WTC11 (cell line): Measurements from ENCODE around the gene PLEKHB1. TPM values are rescaled to one million over a fixed set of nuclear protein-coding genes. Genes with fewer than 3 reads are reported as not detected.
A peak's percentile ranks its signal among the peaks of the same experiment; 100 is the strongest.

Source experiments
- ATAC-seq: fragments of 200-7000 bp; cut with Tn5 transposase; 2 replicates; pipeline ENCODE4 v1.10.0; 2021; ENCODE audit warnings: mild to moderate bottlenecking, moderate library complexity
- CTCF ChIA-PET: fragments of 300-600 bp; sonication (Branson Sonifier 250); formaldehyde crosslinking; loops from one replicate; lab custom pipeline; 2021; ENCODE audit warnings: antibody characterized with exemption; lab: Charles Lee
- POLR2A ChIA-PET: fragments of 350-600 bp; sonication (Branson Sonifier 250); formaldehyde crosslinking; loops from one replicate; lab custom pipeline; 2021; ENCODE audit warnings: antibody characterized with exemption; lab: Charles Lee
- DNase-seq: peaks from one replicate; pipeline ENCODE4 v3.0.0; 2021; ENCODE audit warnings: low spot score
- H3K27ac Mint-ChIP-seq: 2 replicates; pipeline ENCODE4 v1.8.0; 2021; ENCODE audit warnings: mixed read lengths
- H3K27me3 Mint-ChIP-seq: 2 replicates; pipeline ENCODE4 v1.8.0; 2021; ENCODE audit warnings: low read depth, mild to moderate bottlenecking, moderate library complexity, mixed read lengths
- H3K36me3 Mint-ChIP-seq: 2 replicates; pipeline ENCODE4 v1.8.0; 2021; ENCODE audit warnings: mixed read lengths
- H3K4me1 Mint-ChIP-seq: 2 replicates; pipeline ENCODE4 v1.8.0; 2022; ENCODE audit warnings: mixed read lengths
- H3K4me3 Mint-ChIP-seq: 2 replicates; pipeline ENCODE4 v1.8.0; 2021; ENCODE audit warnings: mild to moderate bottlenecking, moderate library complexity, mixed read lengths
- H3K9me3 Mint-ChIP-seq: 2 replicates; pipeline ENCODE4 v1.8.0; 2021; ENCODE audit warnings: mixed read lengths
- AR ChIP-seq: fragments of 250-450 bp; sonication (Bioruptor Pico); IDR thresholded peaks from 2 replicates; pipeline ENCODE4 v1.9.0; 2021; ENCODE audit warnings: mild to moderate bottlenecking
- ATF2 ChIP-seq: sonication (generic); formaldehyde crosslinking; IDR thresholded peaks from 2 replicates; pipeline ENCODE4 v1.8.1; 2022; ENCODE audit warnings: low read depth, missing genetic modification reagents, borderline replicate concordance
- CBFB ChIP-seq: sonication (generic); formaldehyde crosslinking; IDR thresholded peaks from 2 replicates; pipeline ENCODE4 v1.8.1; 2022; ENCODE audit warnings: mild to moderate bottlenecking, low read depth, missing genetic modification reagents
- CREB1 ChIP-seq: sonication (generic); formaldehyde crosslinking; IDR thresholded peaks from 2 replicates; pipeline ENCODE4 v1.8.0; 2023; ENCODE audit warnings: mild to moderate bottlenecking, missing genetic modification reagents
- E2F5 ChIP-seq: sonication (generic); formaldehyde crosslinking; IDR thresholded peaks from 2 replicates; pipeline ENCODE4 v1.8.1; 2022; ENCODE audit warnings: mild to moderate bottlenecking, moderate library complexity, missing genetic modification reagents
- EMX1 ChIP-seq: fragments of 250-450 bp; sonication (Bioruptor Pico); IDR thresholded peaks from 2 replicates; pipeline ENCODE4 v1.8.0; 2021; ENCODE audit warnings: mild to moderate bottlenecking
- FOXJ3 ChIP-seq: sonication (generic); formaldehyde crosslinking; IDR thresholded peaks from 2 replicates; pipeline ENCODE4 v1.9.0; 2021; ENCODE audit warnings: missing genetic modification reagents, mild to moderate bottlenecking, borderline replicate concordance
- FOXP1 ChIP-seq: sonication (generic); formaldehyde crosslinking; IDR thresholded peaks from 2 replicates; pipeline ENCODE4 v1.8.0; 2022; ENCODE audit warnings: missing genetic modification reagents, mild to moderate bottlenecking, moderate library complexity, borderline replicate concordance
- GTF2I ChIP-seq: fragments of 250-450 bp; sonication (Bioruptor Pico); conservative IDR thresholded peaks from 2 replicates; pipeline ENCODE4 v1.4.0; 2021; ENCODE audit warnings: mild to moderate bottlenecking
- SMAD3 ChIP-seq: sonication (generic); formaldehyde crosslinking; IDR thresholded peaks from 2 replicates; pipeline ENCODE4 v1.8.0; 2022; ENCODE audit warnings: missing genetic modification reagents, mild to moderate bottlenecking, borderline replicate concordance
- USF1 ChIP-seq: sonication (generic); formaldehyde crosslinking; IDR thresholded peaks from 2 replicates; pipeline ENCODE4 v1.8.0; 2022; ENCODE audit warnings: mild to moderate bottlenecking, missing genetic modification reagents
- USF2 ChIP-seq: sonication (generic); formaldehyde crosslinking; IDR thresholded peaks from 2 replicates; pipeline ENCODE4 v1.8.1; 2023; ENCODE audit warnings: mild to moderate bottlenecking, missing genetic modification reagents, moderate library complexity
- ZMAT4 ChIP-seq: fragments of 250-450 bp; sonication (Bioruptor Pico); IDR thresholded peaks from 2 replicates; pipeline ENCODE4 v1.9.0; 2021; ENCODE audit warnings: mild to moderate bottlenecking
- ZNF281 ChIP-seq: sonication (generic); formaldehyde crosslinking; IDR thresholded peaks from 2 replicates; pipeline ENCODE4 v1.8.0; 2023; ENCODE audit warnings: mild to moderate bottlenecking, missing genetic modification reagents
- total RNA-seq: library from RNA; stranded (reverse); gene quantifications from 3 replicates; pipeline ENCODE4 v1.2.3, GENCODE V29; 2021

The PLEKHB1 gene
- total RNA-seq, 1 experiment from 2014 or later: 12.0 TPM

GRCh38 chr11:73598719-73599379 is 47.5 kb upstream of the PLEKHB1 start:
- Mint-ChIP-seq H3K9me3 (no peaks in the 10 kb centered on the region), H3K27me3 (no peaks in the 10 kb centered on the region), H3K36me3 (no peaks in the 10 kb centered on the region), H3K4me3 (peak overlapping the region; percentile 80), H3K4me1 (peaks cover 40% of the 10 kb centered on the region), H3K27ac (peak overlapping the region; percentile 85)
- DNase-seq: no peak
- TF ChIP-seq CREB1 (CRISPR knock-in tag): no peak
- no peak for TF ChIP-seq ZMAT4 (CRISPR knock-in tag)
- no peak for TF ChIP-seq ZNF281
- TF ChIP-seq GTF2I (CRISPR knock-in tag): no peak
- TF ChIP-seq E2F5 (CRISPR knock-in tag): no peak
- no peak for TF ChIP-seq CBFB (CRISPR knock-in tag)
- no peak for TF ChIP-seq USF1
- TF ChIP-seq AR (CRISPR knock-in tag): no peak
- no peak for TF ChIP-seq FOXP1 (CRISPR knock-in tag)
- no peak for TF ChIP-seq SMAD3
- TF ChIP-seq ATF2 (CRISPR knock-in tag): no peak
- TF ChIP-seq EMX1 (CRISPR knock-in tag): no peak
- TF ChIP-seq USF2 (CRISPR knock-in tag): no peak
- TF ChIP-seq FOXJ3 (CRISPR knock-in tag): no peak
- POLR2A ChIA-PET: interaction anchor here (0.5 to 0.8 kb wide), 4 partner anchors 15 to 145 kb away, joined by 3 to 4 read pairs (median 3); no protein-coding TSS in a partner anchor
- CTCF ChIA-PET: interaction anchor here (0.6 to 1.6 kb wide), 6 partner anchors 27 to 247 kb away, joined by 3 to 13 read pairs (median 8); no protein-coding TSS in a partner anchor
- no peak for ATAC-seq
